Measurements from ENCODE around the gene TBX10. TPM values are rescaled to one million over a fixed set of nuclear protein-coding genes. Genes with fewer than 3 reads are reported as not detected.

TBX10 gene
- total RNA-seq, 1 donor from 2014 or later: not detected

- Mint-ChIP-seq H3K4me1 (ENCODE audit: low read depth) (peaks cover 16% of the 10 kb centered on the region), H3K27ac (no peak overlapping the region), H3K9me3 (ENCODE audit: low read depth) (no peaks in the 10 kb centered on the region), H3K4me3 (ENCODE audit: low read depth) (no peak overlapping the region), H3K27me3 (no peaks in the 10 kb centered on the region), H3K36me3 (ENCODE audit: insufficient read depth) (no peaks in the 10 kb centered on the region)
- TF ChIP-seq, protein P1, sequence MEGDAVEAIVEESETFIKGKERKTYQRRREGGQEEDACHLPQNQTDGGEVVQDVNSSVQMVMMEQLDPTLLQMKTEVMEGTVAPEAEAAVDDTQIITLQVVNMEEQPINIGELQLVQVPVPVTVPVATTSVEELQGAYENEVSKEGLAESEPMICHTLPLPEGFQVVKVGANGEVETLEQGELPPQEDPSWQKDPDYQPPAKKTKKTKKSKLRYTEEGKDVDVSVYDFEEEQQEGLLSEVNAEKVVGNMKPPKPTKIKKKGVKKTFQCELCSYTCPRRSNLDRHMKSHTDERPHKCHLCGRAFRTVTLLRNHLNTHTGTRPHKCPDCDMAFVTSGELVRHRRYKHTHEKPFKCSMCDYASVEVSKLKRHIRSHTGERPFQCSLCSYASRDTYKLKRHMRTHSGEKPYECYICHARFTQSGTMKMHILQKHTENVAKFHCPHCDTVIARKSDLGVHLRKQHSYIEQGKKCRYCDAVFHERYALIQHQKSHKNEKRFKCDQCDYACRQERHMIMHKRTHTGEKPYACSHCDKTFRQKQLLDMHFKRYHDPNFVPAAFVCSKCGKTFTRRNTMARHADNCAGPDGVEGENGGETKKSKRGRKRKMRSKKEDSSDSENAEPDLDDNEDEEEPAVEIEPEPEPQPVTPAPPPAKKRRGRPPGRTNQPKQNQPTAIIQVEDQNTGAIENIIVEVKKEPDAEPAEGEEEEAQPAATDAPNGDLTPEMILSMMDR (IDR thresholded peaks at IDR 0.05; ENCODE audit: unreplicated experiment): no peak
- no peak for DNase-seq (ENCODE audit: low spot score, unreplicated experiment)
Observed at GRCh38 chr11:67670316-67671210, 31.0 kb upstream of the TBX10 start.

GRCh38 chr11:67668192-67668551 is 28.6 kb upstream of the TBX10 start:
- DNase-seq (ENCODE audit: low spot score, unreplicated experiment): no peak
- Mint-ChIP-seq H3K9me3 (ENCODE audit: low read depth) (no peaks in the 10 kb centered on the region), H3K4me3 (ENCODE audit: low read depth) (no peak overlapping the region), H3K27ac (no peak overlapping the region), H3K27me3 (no peaks in the 10 kb centered on the region), H3K4me1 (ENCODE audit: low read depth) (no peaks in the 10 kb centered on the region), H3K36me3 (ENCODE audit: insufficient read depth) (no peaks in the 10 kb centered on the region)
- TF ChIP-seq, protein P1 (IDR thresholded peaks at IDR 0.05; ENCODE audit: unreplicated experiment): no peak

GRCh38 chr11:67667490-67668191 is 28.1 kb upstream of the TBX10 start:
- TF ChIP-seq, protein P1 (IDR thresholded peaks at IDR 0.05; ENCODE audit: unreplicated experiment): no peak
- Mint-ChIP-seq H3K4me3 (ENCODE audit: low read depth) (no peak overlapping the region), H3K36me3 (ENCODE audit: insufficient read depth) (no peaks in the 10 kb centered on the region), H3K27me3 (no peaks in the 10 kb centered on the region), H3K9me3 (ENCODE audit: low read depth) (no peaks in the 10 kb centered on the region), H3K27ac (no peak overlapping the region), H3K4me1 (ENCODE audit: low read depth) (no peaks in the 10 kb centered on the region)
- DNase-seq (ENCODE audit: low spot score, unreplicated experiment): no peak

- H3K4me1 Mint-ChIP-seq (ENCODE audit: low read depth): no peaks in the 10 kb centered on the region
- TF ChIP-seq, protein P1 (IDR thresholded peaks at IDR 0.05; ENCODE audit: unreplicated experiment): no peak
- H3K36me3 Mint-ChIP-seq (ENCODE audit: insufficient read depth): no peaks in the 10 kb centered on the region
- no peak overlapping the region for H3K27ac Mint-ChIP-seq
- no peaks in the 10 kb centered on the region for H3K27me3 Mint-ChIP-seq
- DNase-seq (ENCODE audit: low spot score, unreplicated experiment): no peak
- H3K9me3 Mint-ChIP-seq (ENCODE audit: low read depth): no peaks in the 10 kb centered on the region
- no peak overlapping the region for H3K4me3 Mint-ChIP-seq (ENCODE audit: low read depth)
Observed at GRCh38 chr11:67666676-67667489, 27.3 kb upstream of the TBX10 start.

DNA sequence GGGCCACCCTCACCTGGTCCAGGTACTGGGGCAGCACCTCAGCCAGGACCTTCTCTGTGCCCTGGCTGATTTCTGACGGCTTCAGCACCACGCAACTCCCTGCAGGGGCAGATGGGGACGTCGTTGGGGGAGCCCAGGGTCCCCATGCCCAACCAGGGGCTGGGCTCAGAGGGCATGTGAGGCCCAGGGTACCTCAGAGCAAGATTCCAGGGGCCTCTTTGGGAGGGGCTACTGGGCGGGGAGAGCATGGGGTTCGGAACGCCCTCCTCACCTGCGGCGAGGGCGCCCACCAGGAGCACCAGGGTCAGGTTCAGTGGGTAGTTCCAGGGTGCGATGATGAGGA is 26.7 kb upstream of the TBX10 start:
- Mint-ChIP-seq H3K9me3 (ENCODE audit: low read depth) (no peaks in the 10 kb centered on the region), H3K27ac (no peak overlapping the region), H3K4me1 (ENCODE audit: low read depth) (no peaks in the 10 kb centered on the region), H3K27me3 (no peaks in the 10 kb centered on the region), H3K36me3 (ENCODE audit: insufficient read depth) (no peaks in the 10 kb centered on the region), H3K4me3 (ENCODE audit: low read depth) (no peak overlapping the region)
- TF ChIP-seq, protein P1 (IDR thresholded peaks at IDR 0.05; ENCODE audit: unreplicated experiment): no peak
- no peak for DNase-seq (ENCODE audit: low spot score, unreplicated experiment)
